GM21447 (cell line): ENCODE data around the gene EVI2A.

Experiments
- ATAC-seq: cut with Tn5 transposase; IDR thresholded peaks from one replicate; pipeline ENCODE4 v1.9.1; 2021; ENCODE audit not compliant: unreplicated experiment

EVI2A gene

GRCh38 chr17:31279401-31279800 is 42.0 kb downstream of the EVI2A start:
- ATAC-seq = no peak

- ATAC-seq = no peak
Observed at GRCh38 chr17:31275116-31275515, 46.3 kb downstream of the EVI2A start.

- ATAC-seq = no peak
Observed at GRCh38 chr17:31274252-31274651, 47.2 kb downstream of the EVI2A start.

- ATAC-seq = no peak
Observed at GRCh38 chr17:31273516-31273915, 47.9 kb downstream of the EVI2A start.

GRCh38 chr17:31272803-31273202 is 48.6 kb downstream of the EVI2A start:
- no peak for ATAC-seq

GRCh38 chr17:31272236-31272635 is 49.2 kb downstream of the EVI2A start:
- ATAC-seq = no peak

- no peak for ATAC-seq
Observed at GRCh38 chr17:31269578-31269983, 51.8 kb downstream of the EVI2A start.

- ATAC-seq = no peak
Observed at GRCh38 chr17:31269036-31269577, 52.3 kb downstream of the EVI2A start.
